GM21723 (cell line): ENCODE measurements around the gene OR10G7.

Experiments
- ATAC-seq: cut with Tn5 transposase; IDR thresholded peaks from one replicate; pipeline ENCODE4 v1.9.1; 2021; ENCODE audit warnings: mild to moderate bottlenecking, moderate library complexity; ENCODE audit not compliant: unreplicated experiment

OR10G7 gene

GRCh38 chr11:124041254-124041653, at the start of gene OR10G7:
Gene OR10G7, minus strand, starts transcription at chr11:124041325. Its CDS starts 2,324 bp downstream, at chr11:124039001.
- ATAC-seq: no peak

GRCh38 chr11:124085997-124086846, 45.1 kb upstream of the OR10G7 start:
- no peak for ATAC-seq

GRCh38 chr11:124085583-124085982, 44.5 kb upstream of the OR10G7 start:
- ATAC-seq: no peak

DNA sequence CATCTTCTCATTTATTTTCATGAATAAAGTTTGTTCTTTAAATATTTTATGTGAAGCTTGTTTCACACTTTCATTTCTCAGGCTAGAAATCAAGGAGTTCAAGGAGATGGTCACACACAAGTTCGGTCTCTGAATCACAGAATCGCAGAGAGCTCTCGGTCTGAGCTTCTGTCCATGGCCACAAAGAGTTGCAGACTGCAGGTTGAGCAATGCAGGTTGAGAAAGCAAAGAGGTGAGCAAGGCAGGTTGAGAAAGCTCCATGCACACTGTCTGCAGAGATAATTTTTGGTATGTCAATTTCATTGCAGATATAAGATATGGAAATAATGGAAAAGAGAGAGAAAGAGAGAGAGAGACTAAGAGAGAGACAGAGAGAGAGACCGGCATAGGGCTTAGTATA, 41.2 kb upstream of the OR10G7 start:
- no peak for ATAC-seq

DNA sequence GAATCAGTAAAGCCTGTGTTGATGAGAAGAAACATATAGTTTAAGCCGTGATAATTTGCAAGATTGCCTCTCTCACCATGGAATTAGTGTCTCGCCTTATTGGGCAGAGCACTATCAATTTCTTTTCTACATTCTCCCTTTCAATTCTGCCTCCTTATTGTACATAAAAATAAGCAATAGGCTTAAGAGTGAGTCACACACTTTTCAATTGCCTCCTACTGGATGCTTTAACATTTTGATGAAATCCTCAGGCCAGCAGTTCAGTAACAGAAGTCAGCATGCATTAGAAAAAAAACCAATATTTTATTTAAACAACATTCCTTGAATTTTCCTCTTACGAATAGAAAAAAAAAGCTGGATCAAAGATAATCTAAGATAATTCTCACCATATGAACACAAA, 40.4 kb upstream of the OR10G7 start:
- no peak for ATAC-seq

GRCh38 chr11:124080327-124081001, 39.3 kb upstream of the OR10G7 start:
- ATAC-seq: no peak

DNA sequence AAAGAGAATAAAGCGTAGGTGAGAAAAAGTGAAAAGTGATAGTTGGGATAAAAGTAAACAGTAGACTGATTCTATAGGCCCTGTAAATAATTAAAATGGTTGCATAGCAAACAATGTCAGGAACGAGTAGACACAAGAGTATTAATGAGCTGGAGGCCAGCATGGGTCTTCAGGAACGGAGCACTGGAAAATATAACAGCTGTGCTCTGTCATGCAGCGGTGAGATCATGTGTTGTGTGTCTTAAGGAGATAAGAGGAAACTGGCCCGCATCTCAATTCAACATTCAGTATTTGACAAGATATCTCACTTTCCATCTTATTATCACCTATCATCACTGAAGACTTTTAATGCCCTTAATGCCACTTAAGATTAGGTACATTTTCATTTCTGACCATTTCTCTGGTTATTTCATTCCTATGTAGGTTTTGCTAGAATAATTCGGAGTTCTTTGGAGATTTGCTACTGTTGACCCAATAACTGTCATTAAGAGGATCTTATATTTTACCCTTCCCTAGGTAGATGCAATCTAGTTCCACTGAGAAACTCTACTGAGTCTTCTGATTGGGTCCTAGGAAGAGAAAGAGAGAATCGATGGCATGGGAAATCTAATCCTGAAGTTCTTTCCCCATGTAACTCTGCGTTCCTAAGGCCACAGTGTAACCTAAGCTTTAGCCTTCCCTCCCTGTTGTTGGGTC, 38.7 kb upstream of the OR10G7 start:
- no peak for ATAC-seq

DNA sequence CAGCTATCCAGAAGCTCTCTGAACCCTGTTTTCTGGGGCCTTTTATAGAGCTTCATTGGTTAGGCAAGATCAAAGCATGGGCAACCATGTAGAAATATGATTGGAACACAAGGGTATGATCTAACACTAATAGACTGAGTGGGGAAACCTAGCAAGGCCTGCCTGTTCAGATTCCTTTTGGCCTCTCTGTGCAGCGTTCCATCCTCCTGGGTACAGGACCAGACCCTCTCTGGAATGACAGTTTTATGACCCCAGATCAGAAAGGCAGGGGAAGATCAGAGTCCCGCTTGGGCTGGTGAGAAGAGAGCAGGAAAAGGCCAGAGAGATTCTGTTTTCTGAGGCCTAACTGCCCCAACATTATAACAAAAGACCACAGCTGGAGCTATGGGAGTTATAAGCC, 37.5 kb upstream of the OR10G7 start:
- ATAC-seq: no peak

GRCh38 chr11:124077266-124077665, 36.1 kb upstream of the OR10G7 start:
- ATAC-seq: no peak

- ATAC-seq: peak; percentile 66
Observed at GRCh38 chr11:124075841-124076651, 34.9 kb upstream of the OR10G7 start.

- ATAC-seq: no peak
Observed at GRCh38 chr11:124075492-124075840, 34.3 kb upstream of the OR10G7 start.

DNA sequence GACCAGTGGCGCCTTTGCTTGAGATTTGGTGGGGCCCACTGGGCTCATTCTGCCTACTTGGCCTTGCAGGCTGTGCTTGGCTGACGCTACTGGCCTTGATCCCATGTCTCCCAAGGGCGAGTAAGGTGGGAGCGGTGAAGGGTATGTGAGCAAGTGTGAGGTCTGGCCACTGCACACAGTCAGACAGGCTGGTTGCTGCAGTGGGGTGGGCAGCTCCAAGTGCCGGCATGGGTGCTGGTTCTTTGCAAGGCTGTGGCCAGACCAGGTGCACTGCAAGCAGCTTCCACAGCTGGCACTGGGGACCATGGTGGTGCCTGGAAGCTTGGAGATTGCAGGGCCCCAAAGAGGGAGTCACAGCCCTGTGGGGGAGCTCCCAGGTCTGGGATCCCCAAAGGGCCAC, 33.4 kb upstream of the OR10G7 start:
- no peak for ATAC-seq

- ATAC-seq: no peak
Observed at GRCh38 chr11:124072147-124072546, 31.0 kb upstream of the OR10G7 start.

DNA sequence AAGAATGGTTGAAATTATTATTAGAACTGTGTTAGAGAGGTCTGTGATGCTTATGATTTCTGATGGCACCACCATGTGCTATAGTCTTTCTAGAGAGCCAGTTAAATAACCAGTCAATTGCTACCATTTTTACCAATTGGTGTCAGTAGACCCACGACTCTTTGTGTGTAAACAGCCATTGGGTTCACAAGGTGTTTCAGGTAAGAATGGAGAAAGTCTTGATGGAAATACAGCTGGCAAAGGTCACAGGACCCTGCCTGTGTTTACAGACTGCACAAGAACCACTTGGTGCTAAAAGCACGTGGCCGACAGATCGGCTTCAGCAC, 30.5 kb upstream of the OR10G7 start:
- ATAC-seq: no peak

GRCh38 chr11:124070915-124071622, 29.9 kb upstream of the OR10G7 start:
- ATAC-seq: peak; percentile 84

DNA sequence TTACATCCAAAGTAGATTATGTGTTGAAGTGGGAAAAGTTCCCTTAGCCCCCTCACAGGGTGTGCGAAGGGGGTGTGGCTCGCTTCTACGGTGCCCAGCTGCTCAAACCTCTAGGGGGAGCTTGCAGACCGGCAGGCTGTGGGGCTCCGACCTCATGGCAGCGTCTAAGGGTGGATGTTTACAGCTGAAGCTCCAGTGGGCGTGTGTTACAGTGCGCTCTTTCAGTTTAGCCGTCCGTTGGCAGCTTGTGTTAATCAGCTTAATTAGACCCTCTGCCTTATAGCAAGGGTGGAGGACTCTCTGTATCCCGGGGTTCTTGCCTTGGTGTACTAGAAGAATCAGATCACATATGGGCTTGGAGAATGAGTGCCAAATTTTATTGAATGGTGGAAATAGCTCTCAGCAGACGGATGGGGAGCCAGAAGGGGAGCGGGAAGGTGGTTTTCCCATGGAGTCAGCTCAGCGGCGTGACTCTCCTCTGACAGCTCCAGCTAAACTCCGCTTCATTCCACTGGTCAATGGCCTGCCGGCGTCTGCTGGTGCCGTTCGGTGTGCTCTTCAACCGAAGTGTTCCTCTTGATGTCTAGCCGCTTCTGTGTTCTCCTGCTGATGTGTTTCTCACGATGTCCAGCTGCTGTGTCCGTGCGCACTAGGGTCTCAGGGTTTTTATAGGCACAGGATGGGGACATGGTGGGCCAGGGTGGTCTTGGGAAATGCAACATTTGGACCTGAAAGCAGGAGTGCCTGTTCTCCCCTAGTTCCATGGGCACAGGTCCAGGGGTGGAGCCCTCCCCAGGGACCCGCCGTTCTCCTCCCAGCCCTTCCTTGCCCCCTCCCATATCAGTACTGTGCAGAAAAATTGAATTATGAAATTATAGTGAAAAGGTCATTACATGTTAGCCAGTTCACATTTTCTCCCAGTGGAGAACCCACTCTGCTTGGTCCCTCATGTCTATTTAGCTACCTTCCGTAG, 28.6 kb upstream of the OR10G7 start:
- ATAC-seq: peak; percentile 76

DNA sequence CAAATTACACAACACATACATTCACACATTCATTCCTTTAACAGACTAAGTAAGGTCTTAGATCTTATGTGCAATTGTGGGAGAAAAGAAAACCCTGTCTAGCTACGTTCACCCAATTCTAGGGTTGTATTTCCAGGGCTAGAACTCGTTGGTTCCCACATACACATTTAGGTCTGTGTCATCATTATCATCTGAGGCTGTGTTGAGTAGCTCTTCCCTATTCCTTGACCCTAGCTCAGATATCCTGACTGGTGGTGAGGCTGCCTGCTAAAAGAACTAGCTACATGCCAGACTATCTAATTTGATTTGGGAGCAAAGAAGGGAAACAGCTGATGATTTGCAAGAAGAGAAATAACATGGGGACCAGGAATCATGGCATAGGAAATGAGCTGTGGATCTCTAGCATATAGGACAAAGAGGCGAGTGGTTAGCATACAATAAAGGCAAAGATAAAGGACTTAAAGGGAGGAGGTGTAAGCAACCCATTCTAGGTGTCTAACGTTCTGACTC, 27.5 kb upstream of the OR10G7 start:
- ATAC-seq: no peak

GRCh38 chr11:124052966-124053365, 11.8 kb upstream of the OR10G7 start:
- ATAC-seq: no peak

GRCh38 chr11:124050748-124051147, 9.6 kb upstream of the OR10G7 start:
- no peak for ATAC-seq
